C4-2B (cell line): ENCODE results near the gene ATXN1.

ENCODE experiments used
- ZFX ChIP-seq: fragments of 450-650 bp; IDR thresholded peaks from 2 replicates; pipeline ENCODE4 v1.6.1; 2017
- TF ChIP-seq, protein P1 (sequence below): fragments of 450-650 bp; conservative IDR thresholded peaks from 2 replicates; pipeline ENCODE4 v1.5.1; 2017; ENCODE audit warnings: mild to moderate bottlenecking

- TF ChIP-seq, protein P1, sequence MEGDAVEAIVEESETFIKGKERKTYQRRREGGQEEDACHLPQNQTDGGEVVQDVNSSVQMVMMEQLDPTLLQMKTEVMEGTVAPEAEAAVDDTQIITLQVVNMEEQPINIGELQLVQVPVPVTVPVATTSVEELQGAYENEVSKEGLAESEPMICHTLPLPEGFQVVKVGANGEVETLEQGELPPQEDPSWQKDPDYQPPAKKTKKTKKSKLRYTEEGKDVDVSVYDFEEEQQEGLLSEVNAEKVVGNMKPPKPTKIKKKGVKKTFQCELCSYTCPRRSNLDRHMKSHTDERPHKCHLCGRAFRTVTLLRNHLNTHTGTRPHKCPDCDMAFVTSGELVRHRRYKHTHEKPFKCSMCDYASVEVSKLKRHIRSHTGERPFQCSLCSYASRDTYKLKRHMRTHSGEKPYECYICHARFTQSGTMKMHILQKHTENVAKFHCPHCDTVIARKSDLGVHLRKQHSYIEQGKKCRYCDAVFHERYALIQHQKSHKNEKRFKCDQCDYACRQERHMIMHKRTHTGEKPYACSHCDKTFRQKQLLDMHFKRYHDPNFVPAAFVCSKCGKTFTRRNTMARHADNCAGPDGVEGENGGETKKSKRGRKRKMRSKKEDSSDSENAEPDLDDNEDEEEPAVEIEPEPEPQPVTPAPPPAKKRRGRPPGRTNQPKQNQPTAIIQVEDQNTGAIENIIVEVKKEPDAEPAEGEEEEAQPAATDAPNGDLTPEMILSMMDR, result no peak
- no peak for TF ChIP-seq ZFX
Measured at GRCh38 chr6:16493112-16493511, 268.1 kb downstream of the ATXN1 start.
